Endothelial cell of umbilical vein (primary cell): Measurements from ENCODE around the gene RNF25. TPM values are rescaled to one million over a fixed set of nuclear protein-coding genes. Genes with fewer than 3 reads are reported as not detected.
A peak's percentile ranks its signal among the peaks of the same experiment; 100 is the strongest.

Source experiments
- BruUV-seq: library from RNA; stranded (reverse); fragments of 400-500 nt; replicated peaks from 2 replicates; lab custom pipeline; 2021; lab: Mats Ljungman, UMichigan
- CTCF ChIA-PET: fragments of 300-600, 350-600 bp; sonication (Branson Sonifier 250); formaldehyde crosslinking; loops from one replicate; lab custom pipeline; 2021; ENCODE audit warnings: antibody characterized with exemption, inconsistent platforms; lab: Charles Lee
- POLR2A ChIA-PET: fragments of 300-600, 350-600 bp; sonication (Branson Sonifier 250); formaldehyde crosslinking; loops from one replicate; lab custom pipeline; 2021; ENCODE audit warnings: antibody characterized with exemption, inconsistent platforms; lab: Charles Lee
- DNase-seq: peaks from one replicate; pipeline ENCODE4 v3.0.0-alpha.2; 2011; ENCODE audit warnings: low read depth, low spot score
- FAIRE-seq: peaks from 2 replicates; lab custom pipeline; 2011; peaks lifted over from hg19 to GRCh38; lab: Jason Lieb, UNC
- H2AFZ ChIP-seq: 2 replicates; pipeline ENCODE4 v1.6.0; 2012; ENCODE audit warnings: low read depth, low read length, control low read depth, inconsistent platforms
- H3K27ac ChIP-seq: 2 replicates; pipeline ENCODE4 v1.5.1; 2011; ENCODE audit warnings: low read depth, mild to moderate bottlenecking, control low read depth, low read length, moderate library complexity; ENCODE audit not compliant: insufficient read depth
- H3K27me3 ChIP-seq, 2 experiments: 2 replicates each; pipeline versions ENCODE4 v1.6.0 to v1.6.1; 2011; ENCODE audit warnings: low read length in 2 of 2, mixed read lengths in 1 of 2; ENCODE audit not compliant: control insufficient read depth in 2 of 2, insufficient read depth in 2 of 2
- H3K36me3 ChIP-seq, 2 experiments: 2 replicates in 1 of 2; 3 replicates in 1 of 2; pipeline ENCODE4 v1.5.1; 2011; ENCODE audit warnings: low read length in 2 of 2, mild to moderate bottlenecking in 1 of 2, moderate library complexity in 1 of 2; ENCODE audit not compliant: control insufficient read depth in 2 of 2, insufficient read depth in 2 of 2; ENCODE audit errors: extremely low read depth in 1 of 2
- H3K4me1 ChIP-seq: 3 replicates; pipeline ENCODE4 v1.5.1; 2011; ENCODE audit warnings: mild to moderate bottlenecking, low read length; ENCODE audit not compliant: control insufficient read depth, insufficient read depth; ENCODE audit errors: extremely low read depth
- H3K4me2 ChIP-seq: 2 replicates; pipeline ENCODE4 v1.6.1; 2011; ENCODE audit warnings: low read length, control low read depth, mixed read lengths; ENCODE audit not compliant: insufficient read depth
- H3K4me3 ChIP-seq, 3 experiments: fragments of 200-600 bp in 1 of 3; sonication (generic), shearing (Covaris generic) in 1 of 3; replicated peaks in 1 of 3; 2 replicates each; pipeline ENCODE4 v1.5.1; 2011 to 2016; ENCODE audit warnings: control low read depth in 3 of 3, low read length in 3 of 3, mild to moderate bottlenecking in 2 of 3, inconsistent platforms in 1 of 3, low read depth in 1 of 3, moderate library complexity in 1 of 3; ENCODE audit not compliant: insufficient read depth in 1 of 3
- H3K79me2 ChIP-seq: 2 replicates; pipeline ENCODE4 v1.6.0; 2012; ENCODE audit warnings: low read length, inconsistent platforms; ENCODE audit not compliant: control insufficient read depth, insufficient read depth
- H3K9ac ChIP-seq: replicated peaks from 2 replicates; pipeline ENCODE3; 2011; ENCODE audit warnings: low read length, control low read depth; ENCODE audit not compliant: insufficient read depth; ENCODE audit errors: extremely low read depth
- H3K9me1 ChIP-seq: replicated peaks from 3 replicates; pipeline ENCODE4 v1.6.0; 2011; ENCODE audit warnings: mild to moderate bottlenecking, low read length; ENCODE audit not compliant: control insufficient read depth, insufficient read depth; ENCODE audit errors: extremely low read depth
- H3K9me3 ChIP-seq: replicated peaks from 2 replicates; pipeline ENCODE4 v1.5.1; 2012; ENCODE audit warnings: low read length, inconsistent platforms; ENCODE audit not compliant: control insufficient read depth, insufficient read depth
- H4K20me1 ChIP-seq: replicated peaks from 2 replicates; pipeline ENCODE3; 2011; ENCODE audit warnings: mild to moderate bottlenecking, low read length; ENCODE audit not compliant: control insufficient read depth, insufficient read depth; ENCODE audit errors: extremely low read depth
- EZH2 ChIP-seq: IDR thresholded peaks from 2 replicates; pipeline ENCODE4 v1.6.1; 2012; ENCODE audit warnings: borderline replicate concordance, low read depth, mild to moderate bottlenecking, moderate library complexity, low read length, inconsistent platforms; ENCODE audit not compliant: severe bottlenecking
- FOS ChIP-seq: IDR thresholded peaks from 2 replicates; pipeline ENCODE4 v1.6.1; 2011; ENCODE audit warnings: mild to moderate bottlenecking, low read length, moderate library complexity, borderline replicate concordance; ENCODE audit not compliant: insufficient read depth
- GATA2 ChIP-seq: IDR thresholded peaks from 2 replicates; pipeline ENCODE4 v1.7.0; 2011; ENCODE audit warnings: low read depth, mild to moderate bottlenecking, moderate library complexity, mixed read lengths, low read length; ENCODE audit not compliant: insufficient read length, insufficient read depth
- JUN ChIP-seq: IDR thresholded peaks from 2 replicates; pipeline ENCODE4 v1.6.1; 2011; ENCODE audit warnings: borderline replicate concordance, low read depth; ENCODE audit not compliant: insufficient read length, insufficient read depth
- MYC ChIP-seq: IDR thresholded peaks from one replicate; pipeline ENCODE4 v1.6.1; 2011; ENCODE audit warnings: mild to moderate bottlenecking, low read depth, low read length
- POLR2A ChIP-seq: IDR thresholded peaks from 2 replicates; pipeline ENCODE4 v1.6.1; 2012; ENCODE audit warnings: low read depth, mild to moderate bottlenecking, control low read depth, low read length
- POLR2AphosphoS5 ChIP-seq: IDR thresholded peaks from 2 replicates; pipeline ENCODE4 v1.6.1; 2012; ENCODE audit warnings: low read depth, mild to moderate bottlenecking, control low read depth, low read length, moderate library complexity; ENCODE audit not compliant: insufficient read depth
- dilution Hi-C: fragments of 300-500 bp; cut with MboI; formaldehyde crosslinking; loops from one replicate; pipeline ENCODE4 v1.15.0; 2019; ENCODE audit warnings: low sequenced_read_pairs; ENCODE audit not compliant: extremely low pct_ligation_motif_present
- intact Hi-C: fragments of 100-400 bp; cut with micrococcal nuclease; formaldehyde crosslinking; loops from one replicate; pipeline ENCODE4 v1.10.0; 2022
- polyA plus RNA-seq, 4 experiments: library from polyadenylated mRNA; depleted of rRNA in 3 of 4; stranded (reverse) in 3 of 4; unstranded in 1 of 4; fragments of >200 nt; gene quantifications; 2 replicates each; pipeline versions ENCODE4 v1.2.1 to v1.2.3, GENCODE V29; 2011 to 2012; ENCODE audit warnings: missing spikeins in 1 of 4
- total RNA-seq: library from RNA; stranded (reverse); gene quantifications from 2 replicates; pipeline ENCODE4 v1.2.3, GENCODE V29; 2021
- TF ChIP-seq, protein P1 (sequence below): IDR thresholded peaks from 2 replicates; pipeline ENCODE4 v1.6.1; 2011; ENCODE audit not compliant: insufficient read depth, insufficient read length
- TF ChIP-seq, protein P2 (sequence below), 2 donors: IDR thresholded peaks; 1 replicate in 1 of 2; 2 replicates in 1 of 2; pipeline ENCODE4 v1.5.1; 2011; ENCODE audit warnings: low read length in 2 of 2, mild to moderate bottlenecking in 2 of 2, moderate library complexity in 2 of 2, control low read depth in 1 of 2, inconsistent platforms in 1 of 2, low read depth in 1 of 2; ENCODE audit not compliant: insufficient read depth in 1 of 2; ENCODE audit errors: extremely low read depth in 1 of 2

Gene RNF25
- total and polyA plus RNA-seq, 2 donors (not counting 3 experiments of a cell fraction or from before 2014, with no cell fraction given): 38.2 to 61.1 TPM

DNA sequence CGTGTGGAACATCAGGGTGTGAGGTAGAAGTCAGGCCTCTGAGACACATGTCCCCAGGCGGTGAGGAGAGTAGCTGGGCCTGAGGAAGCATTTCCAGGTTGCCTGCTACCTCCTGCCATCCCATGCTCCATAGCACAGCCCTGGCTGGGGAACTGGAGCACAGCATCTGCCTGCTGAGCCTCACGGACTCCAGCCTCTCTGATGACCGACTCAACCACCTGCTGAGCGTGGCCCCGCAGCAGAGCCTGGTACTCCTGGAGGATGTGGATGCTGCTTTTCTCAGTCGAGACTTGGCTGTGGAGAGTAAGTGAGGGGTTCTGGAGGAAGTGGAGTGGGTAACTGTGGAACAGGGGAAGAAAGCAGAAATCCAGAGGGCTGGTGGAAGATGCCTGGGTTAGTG is 9.4 kb downstream of the RNF25 start:
- H3K4me1 ChIP-seq: peaks cover 9% of the 10 kb centered on the region
- intact Hi-C loops: no loop called here
- FAIRE-seq: no peak
- TF ChIP-seq JUN: no peak
- TF ChIP-seq, protein P1, sequence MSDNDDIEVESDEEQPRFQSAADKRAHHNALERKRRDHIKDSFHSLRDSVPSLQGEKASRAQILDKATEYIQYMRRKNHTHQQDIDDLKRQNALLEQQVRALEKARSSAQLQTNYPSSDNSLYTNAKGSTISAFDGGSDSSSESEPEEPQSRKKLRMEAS: no peak
- TF ChIP-seq, protein P2, sequence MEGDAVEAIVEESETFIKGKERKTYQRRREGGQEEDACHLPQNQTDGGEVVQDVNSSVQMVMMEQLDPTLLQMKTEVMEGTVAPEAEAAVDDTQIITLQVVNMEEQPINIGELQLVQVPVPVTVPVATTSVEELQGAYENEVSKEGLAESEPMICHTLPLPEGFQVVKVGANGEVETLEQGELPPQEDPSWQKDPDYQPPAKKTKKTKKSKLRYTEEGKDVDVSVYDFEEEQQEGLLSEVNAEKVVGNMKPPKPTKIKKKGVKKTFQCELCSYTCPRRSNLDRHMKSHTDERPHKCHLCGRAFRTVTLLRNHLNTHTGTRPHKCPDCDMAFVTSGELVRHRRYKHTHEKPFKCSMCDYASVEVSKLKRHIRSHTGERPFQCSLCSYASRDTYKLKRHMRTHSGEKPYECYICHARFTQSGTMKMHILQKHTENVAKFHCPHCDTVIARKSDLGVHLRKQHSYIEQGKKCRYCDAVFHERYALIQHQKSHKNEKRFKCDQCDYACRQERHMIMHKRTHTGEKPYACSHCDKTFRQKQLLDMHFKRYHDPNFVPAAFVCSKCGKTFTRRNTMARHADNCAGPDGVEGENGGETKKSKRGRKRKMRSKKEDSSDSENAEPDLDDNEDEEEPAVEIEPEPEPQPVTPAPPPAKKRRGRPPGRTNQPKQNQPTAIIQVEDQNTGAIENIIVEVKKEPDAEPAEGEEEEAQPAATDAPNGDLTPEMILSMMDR (IDR thresholded peaks at IDR 0.05; ENCODE audit: extremely low read depth in 1 of 2, insufficient read depth in 1 of 2, low read depth in 1 of 2, low read length in 2 of 2): no peak
- H3K9me1 ChIP-seq: no peaks in the 10 kb centered on the region
- no peaks in the 10 kb centered on the region for H3K9me3 ChIP-seq
- H3K36me3 ChIP-seq: peaks cover 27 to 36% of the 10 kb centered on the region in 2 experiments
- BruUV-seq: no TSS peak
- ChIA-PET POLR2A (no interaction called here), CTCF (interaction anchor here (1.3 kb wide), 1 partner anchor 185 kb away, joined by 3 read pairs; no protein-coding TSS in a partner anchor)
- no peak overlapping the region for H3K4me3 ChIP-seq
- H3K4me2 ChIP-seq: no peak overlapping the region
- H4K20me1 ChIP-seq: no peaks in the 10 kb centered on the region
- no peak for DNase-seq
- H3K9ac ChIP-seq: no peak overlapping the region
- no peak overlapping the region for H2AFZ ChIP-seq
- peaks cover 26% of the 10 kb centered on the region for H3K79me2 ChIP-seq
- H3K27me3 ChIP-seq: no peaks in the 10 kb centered on the region
- dilution Hi-C loops: no loop called here
- no peak overlapping the region for H3K27ac ChIP-seq

DNA sequence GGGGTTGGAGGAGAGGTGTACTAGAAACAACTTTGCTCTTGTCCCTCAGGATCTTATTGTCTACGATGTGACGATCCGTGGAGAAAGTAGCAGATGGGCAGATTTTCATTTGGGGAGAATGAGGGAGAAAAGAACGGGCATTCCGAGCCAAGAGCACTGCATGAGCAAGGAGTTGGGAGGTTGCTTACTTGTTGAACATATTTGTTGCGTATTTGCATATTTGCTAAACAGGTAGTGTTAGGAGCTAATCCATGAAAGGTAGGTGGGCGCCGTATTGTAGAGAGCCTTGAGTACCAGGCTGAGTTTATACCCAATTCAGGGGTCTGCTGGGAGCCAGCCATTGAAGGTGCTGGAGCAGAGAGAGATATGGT is 11.8 kb downstream of the RNF25 start:
- no peak for DNase-seq
- Histone ChIP-seq H3K9me1 (no peaks in the 10 kb centered on the region), H3K9me3 (no peaks in the 10 kb centered on the region), H3K9ac (peak overlapping the region; percentile 56), H3K36me3 (peaks cover 24 to 35% of the 10 kb centered on the region in 2 experiments), H2AFZ (peak overlapping the region; percentile 71), H3K4me2 (peak overlapping the region; percentile 73), H4K20me1 (no peaks in the 10 kb centered on the region), H3K4me1 (peaks cover 9% of the 10 kb centered on the region), H3K27ac (no peak overlapping the region), H3K27me3 (no peaks in the 10 kb centered on the region), H3K79me2 (peaks cover 34% of the 10 kb centered on the region), H3K4me3 (peak overlapping the region; percentile 74 to 95 (median 87))
- dilution Hi-C loops (no loop called here), intact Hi-C loops (loop anchor here (1.0 kb wide), 3 partner anchors 12 to 29 kb away; partner anchors contain the start of genes RNF25 and STK36)
- no peak for TF ChIP-seq GATA2
- no peak for TF ChIP-seq FOS
- TF ChIP-seq MYC: no peak
- TF ChIP-seq, protein P1: no peak
- TF ChIP-seq JUN: no peak
- no peak for TF ChIP-seq POLR2AphosphoS5
- TF ChIP-seq POLR2A: no peak
- no peak for TF ChIP-seq EZH2
- TF ChIP-seq, protein P2 (IDR thresholded peaks at IDR 0.05; ENCODE audit: extremely low read depth in 1 of 2, insufficient read depth in 1 of 2, low read depth in 1 of 2, low read length in 2 of 2): no peak
- ChIA-PET CTCF (interaction anchor here (0.6 to 4.8 kb wide), 17 partner anchors 9 to 728 kb away, joined by 3 to 99 read pairs (median 5); partner anchors contain the start of genes CYP27A1, DNPEP, PLCD4 and RNF25), POLR2A (interaction anchor here (0.7 to 1.3 kb wide), 4 partner anchors 12 to 727 kb away, joined by 3 to 5 read pairs (median 4); partner anchors contain the start of genes DNPEP, PLCD4, RNF25 and STK36)
- TSS peak; percentile 51 for BruUV-seq
- FAIRE-seq: no peak
